Measurements from ENCODE around the gene USP32. TPM values are rescaled to one million over a fixed set of nuclear protein-coding genes. Genes with fewer than 3 reads are reported as not detected.

USP32 gene
- total and polyA plus RNA-seq, 2 of the 8 experiments (the other 6 are each of a cell fraction or from before 2014, with no cell fraction given): 29.6 to 112 TPM

GRCh38 chr17:60393840-60394723, 2.1 kb upstream of the USP32 start:
- TF ChIP-seq POLR2AphosphoS5 (IDR thresholded peaks at IDR 0.05; ENCODE audit: low read depth, low read length) (no peak), SRF (IDR thresholded peaks at IDR 0.05; ENCODE audit: low read depth, low read length) (no peak), USF2 (IDR thresholded peaks at IDR 0.05; ENCODE audit: low read length) (no peak), CHD2 (IDR thresholded peaks at IDR 0.05; ENCODE audit: low read length) (no peak), KDM4A (IDR thresholded peaks at IDR 0.05; ENCODE audit: low read depth, low read length, severe bottlenecking) (no peak), SUZ12 (IDR thresholded peaks at IDR 0.05; ENCODE audit: low read length) (no peak), RBBP5 (IDR thresholded peaks at IDR 0.05; ENCODE audit: borderline replicate concordance, low read depth, low read length) (no peak), FOSL1 (IDR thresholded peaks at IDR 0.05; ENCODE audit: insufficient read depth, low read depth, low read length) (no peak), SP2 (IDR thresholded peaks at IDR 0.05; ENCODE audit: low read length) (no peak), GTF2F1 (IDR thresholded peaks at IDR 0.05; ENCODE audit: borderline replicate concordance, low read depth, low read length) (no peak), E2F6 (IDR thresholded peaks at IDR 0.05) (no peak)
- Histone ChIP-seq H4K5ac (ENCODE audit: insufficient read length, low read depth, low read length) (no peak overlapping the region), H3K9ac (replicated peaks in 1 of 4; ENCODE audit: extremely low read depth in 1 of 4, low read depth in 3 of 4, low read length in 3 of 4) (no peak overlapping the region), H3K4me2 (ENCODE audit: insufficient read depth in 1 of 2, low read depth in 2 of 2, low read length in 2 of 2) (no peak overlapping the region; a peak in 1 of 4 replicates), H3K56ac (replicated peaks; ENCODE audit: insufficient read length, low read depth, low read length) (no peak overlapping the region), H3K27ac (ENCODE audit: low read depth, low read length) (no peak overlapping the region), H3K4ac (replicated peaks; ENCODE audit: insufficient read length, low read depth, low read length) (no peak overlapping the region), H2BK120ac (replicated peaks; ENCODE audit: low read depth, low read length) (no peak overlapping the region), H3K9me3 (ENCODE audit: insufficient read depth in 2 of 2, low read depth in 1 of 2, low read length in 1 of 2) (no peaks in the 10 kb centered on the region), H2AFZ (ENCODE audit: low read length) (no peak overlapping the region), H2BK15ac (ENCODE audit: low read length) (no peak overlapping the region), H3K14ac (ENCODE audit: insufficient read length) (no peak overlapping the region), H4K8ac (ENCODE audit: extremely low read depth, insufficient read depth, low read length) (no peak overlapping the region), H3K4me1 (replicated peaks in 1 of 4; ENCODE audit: control insufficient read depth in 3 of 4, insufficient read depth in 4 of 4, low read length in 3 of 4) (peaks cover 0 to 5% (median 1%) of the 10 kb centered on the region in 4 experiments; a peak in 5 of 7 replicates), H3K23me2 (ENCODE audit: low read depth, low read length) (peaks cover 13% of the 10 kb centered on the region), H3K79me1 (ENCODE audit: low read depth, low read length) (no peaks in the 10 kb centered on the region), H3K79me2 (ENCODE audit: control insufficient read depth in 1 of 2, insufficient read depth in 2 of 2, low read length in 2 of 2) (peaks cover 6 to 24% of the 10 kb centered on the region in 2 experiments; a peak in 3 of 4 replicates), H3K27me3 (replicated peaks in 1 of 4; ENCODE audit: control insufficient read depth in 3 of 4, extremely low read depth in 1 of 4, insufficient read depth in 3 of 4, low read length in 3 of 4) (no peaks in the 10 kb centered on the region), H2AK5ac (ENCODE audit: low read depth, low read length) (no peak overlapping the region), H4K20me1 (replicated peaks in 1 of 2; ENCODE audit: control insufficient read depth in 1 of 2, insufficient read depth in 2 of 2, low read length in 2 of 2) (no peaks in the 10 kb centered on the region), H4K91ac (replicated peaks; ENCODE audit: insufficient read length, low read length) (no peak overlapping the region), H3K36me3 (ENCODE audit: control insufficient read depth in 2 of 4, insufficient read depth in 4 of 4, low read length in 3 of 4) (no peaks in the 10 kb centered on the region), H2BK20ac (ENCODE audit: low read length) (no peak overlapping the region), H3K23ac (ENCODE audit: insufficient read length) (no peak overlapping the region), H3K18ac (ENCODE audit: extremely low read depth, low read length) (no peak overlapping the region), H2BK5ac (ENCODE audit: low read depth, low read length) (no peak overlapping the region), H3K4me3 (ENCODE audit: extremely low read depth in 1 of 4, insufficient read depth in 2 of 4, low read depth in 3 of 4, low read length in 4 of 4) (no peak overlapping the region), H2BK12ac (ENCODE audit: low read depth, low read length) (no peak overlapping the region)
- CTCF ChIA-PET (ENCODE audit: partially characterized antibody): no interaction called here
- no peak for FAIRE-seq
- DNase-seq (ENCODE audit: low read depth in 1 of 2, low spot score in 2 of 2): no peak
- POLR2A ChIA-PET (ENCODE audit: partially characterized antibody): interaction anchor here (0.6 to 2.7 kb wide), 2 partner anchors 9 to 11 kb away, joined by 3 to 8 read pairs; no protein-coding TSS in a partner anchor
- 94% methylated on average over 17 of the region's 17 CpGs; no CpG with 5 or more reads in 1 of the 2 experiments for WGBS, 2 experiments (ENCODE audit: extremely low coverage in 1 of 2, insufficient coverage in 1 of 2, insufficient read length in 1 of 2, insufficient replicate concordance in 2 of 2, low coverage in 1 of 2, low lambda C conversion rate in 2 of 2, missing lambda C conversion rate in 1 of 2)
